ENCODE data around the gene USP14.

Gene USP14

DNA sequence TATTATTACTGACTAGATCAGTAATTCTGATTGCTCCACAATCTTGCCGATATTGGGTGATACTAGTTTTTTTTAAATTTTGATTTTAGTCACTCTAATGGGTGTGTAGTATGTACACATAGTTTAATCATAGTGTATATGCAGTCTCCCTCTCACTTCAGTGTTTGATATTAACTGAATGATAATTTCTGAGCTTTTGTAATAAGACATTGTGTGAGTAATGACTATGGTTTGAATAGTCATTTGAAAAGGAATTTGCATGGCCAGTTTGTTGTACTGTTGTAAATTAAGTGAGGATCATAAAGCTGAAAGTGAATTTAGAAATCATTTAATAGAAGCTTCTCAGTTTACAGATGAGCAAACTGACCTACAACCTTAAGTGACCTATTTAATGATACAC, 33.4 kb downstream of the USP14 start:
- H2AFZ ChIP-seq (ENCODE audit: low read length): no peak overlapping the region
- H3K79me2 ChIP-seq (ENCODE audit: insufficient read depth, low read length): peaks cover 62% of the 10 kb centered on the region
- no peaks in the 10 kb centered on the region for H3K4me1 ChIP-seq (ENCODE audit: insufficient read depth, low read length, poor library complexity, severe bottlenecking)
- no peak overlapping the region for H3K9ac ChIP-seq (ENCODE audit: low read depth, low read length, poor library complexity, severe bottlenecking)
- peaks cover 11% of the 10 kb centered on the region; the same call in 1 of the 2 replicates for H3K36me3 ChIP-seq (ENCODE audit: insufficient read depth, low read length)
- no peak for TF ChIP-seq EZH2phosphoT487 (IDR thresholded peaks at IDR 0.05; ENCODE audit: borderline replicate concordance)
- TF ChIP-seq, protein P1, sequence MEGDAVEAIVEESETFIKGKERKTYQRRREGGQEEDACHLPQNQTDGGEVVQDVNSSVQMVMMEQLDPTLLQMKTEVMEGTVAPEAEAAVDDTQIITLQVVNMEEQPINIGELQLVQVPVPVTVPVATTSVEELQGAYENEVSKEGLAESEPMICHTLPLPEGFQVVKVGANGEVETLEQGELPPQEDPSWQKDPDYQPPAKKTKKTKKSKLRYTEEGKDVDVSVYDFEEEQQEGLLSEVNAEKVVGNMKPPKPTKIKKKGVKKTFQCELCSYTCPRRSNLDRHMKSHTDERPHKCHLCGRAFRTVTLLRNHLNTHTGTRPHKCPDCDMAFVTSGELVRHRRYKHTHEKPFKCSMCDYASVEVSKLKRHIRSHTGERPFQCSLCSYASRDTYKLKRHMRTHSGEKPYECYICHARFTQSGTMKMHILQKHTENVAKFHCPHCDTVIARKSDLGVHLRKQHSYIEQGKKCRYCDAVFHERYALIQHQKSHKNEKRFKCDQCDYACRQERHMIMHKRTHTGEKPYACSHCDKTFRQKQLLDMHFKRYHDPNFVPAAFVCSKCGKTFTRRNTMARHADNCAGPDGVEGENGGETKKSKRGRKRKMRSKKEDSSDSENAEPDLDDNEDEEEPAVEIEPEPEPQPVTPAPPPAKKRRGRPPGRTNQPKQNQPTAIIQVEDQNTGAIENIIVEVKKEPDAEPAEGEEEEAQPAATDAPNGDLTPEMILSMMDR (conservative IDR thresholded peaks at IDR 0.05; ENCODE audit: low read length): no peak
- no peaks in the 10 kb centered on the region for H3K9me3 ChIP-seq (ENCODE audit: insufficient read depth, low read depth, low read length)
- no peak overlapping the region for H3K4me3 ChIP-seq (ENCODE audit: low read length, poor library complexity, severe bottlenecking)
- no peaks in the 10 kb centered on the region for H3K9me2 ChIP-seq (replicated peaks; ENCODE audit: low read depth, low read length)
- no peaks in the 10 kb centered on the region for H3K27me3 ChIP-seq (ENCODE audit: insufficient read depth, low read length, poor library complexity, severe bottlenecking)
- no peaks in the 10 kb centered on the region for H3F3A ChIP-seq (ENCODE audit: low read depth)
- peaks cover 18% of the 10 kb centered on the region for H4K20me1 ChIP-seq (ENCODE audit: insufficient read depth, low read length, poor library complexity, severe bottlenecking)
- no peak overlapping the region for H3K4me2 ChIP-seq (ENCODE audit: low read depth, low read length, poor library complexity, severe bottlenecking)

DNA sequence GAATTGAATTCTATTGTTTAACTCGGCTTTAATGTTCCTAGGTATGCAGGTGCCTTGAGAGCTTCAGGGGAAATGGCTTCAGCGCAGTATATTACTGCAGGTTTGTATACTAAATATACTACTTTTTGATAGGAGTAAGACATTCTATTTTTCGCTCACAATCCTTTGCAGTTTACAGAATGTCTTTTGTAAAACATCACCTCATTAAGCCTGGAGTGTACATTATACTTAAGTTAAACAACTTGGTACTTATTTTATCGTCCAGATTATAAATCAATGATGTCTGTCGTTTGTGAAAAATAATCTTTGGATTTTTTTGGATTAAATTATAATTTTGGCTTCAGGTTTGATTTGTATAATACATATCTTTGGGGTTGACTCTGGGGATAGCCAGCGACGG, 34.4 kb downstream of the USP14 start:
- no peak overlapping the region for H3K9ac ChIP-seq (ENCODE audit: low read depth, low read length, poor library complexity, severe bottlenecking)
- no peaks in the 10 kb centered on the region for H3F3A ChIP-seq (ENCODE audit: low read depth)
- H3K4me2 ChIP-seq (ENCODE audit: low read depth, low read length, poor library complexity, severe bottlenecking): no peak overlapping the region
- no peaks in the 10 kb centered on the region for H3K4me1 ChIP-seq (ENCODE audit: insufficient read depth, low read length, poor library complexity, severe bottlenecking)
- H3K36me3 ChIP-seq (ENCODE audit: insufficient read depth, low read length): peaks cover 21% of the 10 kb centered on the region; the same call in 1 of the 2 replicates
- H4K20me1 ChIP-seq (ENCODE audit: insufficient read depth, low read length, poor library complexity, severe bottlenecking): peaks cover 17% of the 10 kb centered on the region
- TF ChIP-seq, protein P1 (conservative IDR thresholded peaks at IDR 0.05; ENCODE audit: low read length): no peak
- TF ChIP-seq EZH2phosphoT487 (IDR thresholded peaks at IDR 0.05; ENCODE audit: borderline replicate concordance): no peak
- no peak overlapping the region for H3K4me3 ChIP-seq (ENCODE audit: low read length, poor library complexity, severe bottlenecking)
- peaks cover 54% of the 10 kb centered on the region for H3K79me2 ChIP-seq (ENCODE audit: insufficient read depth, low read length)
- no peaks in the 10 kb centered on the region for H3K9me3 ChIP-seq (ENCODE audit: insufficient read depth, low read depth, low read length)
- no peak overlapping the region for H2AFZ ChIP-seq (ENCODE audit: low read length)
- no peaks in the 10 kb centered on the region for H3K9me2 ChIP-seq (replicated peaks; ENCODE audit: low read depth, low read length)
- no peaks in the 10 kb centered on the region for H3K27me3 ChIP-seq (ENCODE audit: insufficient read depth, low read length, poor library complexity, severe bottlenecking)

DNA sequence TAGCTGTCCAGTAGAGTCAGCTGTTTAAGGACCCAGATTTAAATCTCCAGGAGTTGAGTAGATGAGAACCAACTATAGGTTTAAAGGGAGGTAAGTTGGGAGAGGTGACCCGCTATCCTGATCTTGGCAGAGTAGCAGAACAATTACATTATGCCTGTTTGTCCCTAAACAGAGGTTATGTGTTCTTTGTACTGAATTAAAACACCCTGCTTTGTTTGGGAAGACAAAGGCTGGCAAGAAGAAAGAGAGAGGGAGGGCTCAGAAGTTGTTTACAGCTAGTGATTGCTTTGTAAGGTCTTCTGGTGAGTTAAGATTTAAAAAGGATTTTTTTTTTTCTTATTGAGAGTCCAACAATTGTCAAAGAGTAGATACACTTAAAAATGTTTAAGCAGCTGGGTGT, 37.3 kb downstream of the USP14 start:
- no peaks in the 10 kb centered on the region for H3K4me1 ChIP-seq (ENCODE audit: insufficient read depth, low read length, poor library complexity, severe bottlenecking)
- no peaks in the 10 kb centered on the region for H3K9me3 ChIP-seq (ENCODE audit: insufficient read depth, low read depth, low read length)
- no peaks in the 10 kb centered on the region for H3K9me2 ChIP-seq (replicated peaks; ENCODE audit: low read depth, low read length)
- no peak overlapping the region for H3K4me2 ChIP-seq (ENCODE audit: low read depth, low read length, poor library complexity, severe bottlenecking)
- H3K36me3 ChIP-seq (ENCODE audit: insufficient read depth, low read length): peaks cover 47% of the 10 kb centered on the region; the same call in 1 of the 2 replicates
- H3K4me3 ChIP-seq (ENCODE audit: low read length, poor library complexity, severe bottlenecking): no peak overlapping the region
- peaks cover 27% of the 10 kb centered on the region for H3K79me2 ChIP-seq (ENCODE audit: insufficient read depth, low read length)
- no peak overlapping the region for H2AFZ ChIP-seq (ENCODE audit: low read length)
- H4K20me1 ChIP-seq (ENCODE audit: insufficient read depth, low read length, poor library complexity, severe bottlenecking): peaks cover 10% of the 10 kb centered on the region
- H3K9ac ChIP-seq (ENCODE audit: low read depth, low read length, poor library complexity, severe bottlenecking): no peak overlapping the region
- no peaks in the 10 kb centered on the region for H3F3A ChIP-seq (ENCODE audit: low read depth)
- no peaks in the 10 kb centered on the region for H3K27me3 ChIP-seq (ENCODE audit: insufficient read depth, low read length, poor library complexity, severe bottlenecking)
- TF ChIP-seq EZH2phosphoT487 (IDR thresholded peaks at IDR 0.05; ENCODE audit: borderline replicate concordance): no peak
- TF ChIP-seq, protein P1 (conservative IDR thresholded peaks at IDR 0.05; ENCODE audit: low read length): no peak
